Suprapubic skin (tissue), 4 donors: ENCODE measurements around the gene RPL7A.

Experiments
- EP300 ChIP-seq: sonication (generic); formaldehyde crosslinking; IDR thresholded peaks from one replicate; pipeline ENCODE4 v1.6.1; 2017; ENCODE audit warnings: antibody characterized with exemption
- POLR2A ChIP-seq, 2 donors: fragments of 450-650 bp; IDR thresholded peaks; one replicate each; pipeline ENCODE4 v1.6.1; 2017; ENCODE audit warnings: antibody characterized with exemption in 2 of 2, mild to moderate bottlenecking in 2 of 2, moderate library complexity in 2 of 2
- POLR2AphosphoS5 ChIP-seq, 3 donors: sonication (generic); formaldehyde crosslinking; IDR thresholded peaks; one replicate each; pipeline ENCODE4 v1.6.1; 2017; ENCODE audit warnings: antibody characterized with exemption in 3 of 3
- TF ChIP-seq, protein P1 (sequence below), 2 donors: fragments of 200-600 bp in 1 of 2; fragments of 450-650 bp in 1 of 2; sonication (generic) in 1 of 2; IDR thresholded peaks; one replicate each; pipeline ENCODE4 v1.5.1; 2016 to 2019; ENCODE audit warnings: antibody characterized with exemption in 2 of 2, mild to moderate bottlenecking in 1 of 2, moderate library complexity in 1 of 2

GRCh38 chr9:133362359-133363044 is 14.5 kb downstream of the RPL7A start:
- TF ChIP-seq, protein P1, sequence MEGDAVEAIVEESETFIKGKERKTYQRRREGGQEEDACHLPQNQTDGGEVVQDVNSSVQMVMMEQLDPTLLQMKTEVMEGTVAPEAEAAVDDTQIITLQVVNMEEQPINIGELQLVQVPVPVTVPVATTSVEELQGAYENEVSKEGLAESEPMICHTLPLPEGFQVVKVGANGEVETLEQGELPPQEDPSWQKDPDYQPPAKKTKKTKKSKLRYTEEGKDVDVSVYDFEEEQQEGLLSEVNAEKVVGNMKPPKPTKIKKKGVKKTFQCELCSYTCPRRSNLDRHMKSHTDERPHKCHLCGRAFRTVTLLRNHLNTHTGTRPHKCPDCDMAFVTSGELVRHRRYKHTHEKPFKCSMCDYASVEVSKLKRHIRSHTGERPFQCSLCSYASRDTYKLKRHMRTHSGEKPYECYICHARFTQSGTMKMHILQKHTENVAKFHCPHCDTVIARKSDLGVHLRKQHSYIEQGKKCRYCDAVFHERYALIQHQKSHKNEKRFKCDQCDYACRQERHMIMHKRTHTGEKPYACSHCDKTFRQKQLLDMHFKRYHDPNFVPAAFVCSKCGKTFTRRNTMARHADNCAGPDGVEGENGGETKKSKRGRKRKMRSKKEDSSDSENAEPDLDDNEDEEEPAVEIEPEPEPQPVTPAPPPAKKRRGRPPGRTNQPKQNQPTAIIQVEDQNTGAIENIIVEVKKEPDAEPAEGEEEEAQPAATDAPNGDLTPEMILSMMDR (IDR thresholded peaks at IDR 0.05), result no peak
- TF ChIP-seq POLR2A (IDR thresholded peaks at IDR 0.05) (no peak), EP300 (no peak), POLR2AphosphoS5 (IDR thresholded peaks at IDR 0.05) (no peak)
